GM23248 (cell line): ENCODE results near the gene IL10RB. TPM values are rescaled to one million over a fixed set of nuclear protein-coding genes. Genes with fewer than 3 reads are reported as not detected.
A peak's percentile ranks its signal among the peaks of the same experiment; 100 is the strongest.

Source experiments
- DNase-seq: peaks from one replicate; pipeline ENCODE4 v3.0.0-alpha.2; 2015
- H2AFZ ChIP-seq: fragments of 200-600 bp; sonication (generic); 2 replicates; pipeline ENCODE4 v1.6.1; 2016; ENCODE audit warnings: antibody characterized with exemption
- H3F3A ChIP-seq: fragments of 200-600 bp; sonication (generic); 2 replicates; pipeline ENCODE4 v1.6.1; 2016; ENCODE audit warnings: mild to moderate bottlenecking, antibody characterized with exemption, mixed run types; ENCODE audit not compliant: insufficient read depth
- H3K27ac ChIP-seq: fragments of 200-600 bp; sonication (generic); 2 replicates; pipeline ENCODE4 v1.5.1; 2016; ENCODE audit warnings: mild to moderate bottlenecking
- H3K27me3 ChIP-seq: fragments of 200-600 bp; sonication (generic); replicated peaks from 2 replicates; pipeline ENCODE4 v1.6.1; 2016; ENCODE audit warnings: mild to moderate bottlenecking; ENCODE audit not compliant: insufficient read depth
- H3K36me3 ChIP-seq: fragments of 200-600 bp; sonication (generic); 2 replicates; pipeline ENCODE4 v1.6.1; 2016; ENCODE audit warnings: low read depth, mild to moderate bottlenecking
- H3K4me1 ChIP-seq: fragments of 200-600 bp; sonication (generic); 2 replicates; pipeline ENCODE4 v1.6.1; 2016; ENCODE audit warnings: mild to moderate bottlenecking; ENCODE audit not compliant: insufficient read depth
- H3K4me2 ChIP-seq: fragments of 200-600 bp; sonication (generic); one replicate; pipeline ENCODE4 v1.6.1; 2016; ENCODE audit warnings: mild to moderate bottlenecking; ENCODE audit not compliant: unreplicated experiment
- H3K4me3 ChIP-seq: fragments of 200-600 bp; sonication (generic); 2 replicates; pipeline ENCODE4 v1.5.1; 2016; ENCODE audit warnings: mild to moderate bottlenecking
- H3K79me2 ChIP-seq: fragments of 200-600 bp; sonication (generic); 2 replicates; pipeline ENCODE4 v1.6.1; 2016; ENCODE audit warnings: mild to moderate bottlenecking; ENCODE audit not compliant: insufficient read depth
- H3K9ac ChIP-seq: fragments of 200-600 bp; sonication (generic); 2 replicates; pipeline ENCODE4 v1.6.1; 2016; ENCODE audit warnings: mild to moderate bottlenecking
- H3K9me2 ChIP-seq: fragments of 200-600 bp; sonication (generic); 2 replicates; pipeline ENCODE4 v1.6.1; 2016; ENCODE audit warnings: mixed run types, mild to moderate bottlenecking, moderate library complexity; ENCODE audit not compliant: insufficient read depth
- H3K9me3 ChIP-seq: fragments of 200-600 bp; sonication (generic); one replicate; pipeline ENCODE4 v1.6.1; 2017; ENCODE audit warnings: low read depth
- H4K20me1 ChIP-seq: fragments of 200-600 bp; sonication (generic); 2 replicates; pipeline ENCODE4 v1.6.0; 2016; ENCODE audit not compliant: insufficient read depth
- EZH2 ChIP-seq: fragments of 200-600 bp; sonication (generic); IDR thresholded peaks from 2 replicates; pipeline ENCODE4 v1.6.1; 2018; ENCODE audit warnings: antibody characterized with exemption, mild to moderate bottlenecking; ENCODE audit not compliant: insufficient read depth, poor library complexity, severe bottlenecking
- EZH2phosphoT487 ChIP-seq: fragments of 200-600 bp; sonication (generic); IDR thresholded peaks from 2 replicates; pipeline ENCODE4 v1.6.1; 2018; ENCODE audit warnings: antibody characterized with exemption, moderate library complexity, mild to moderate bottlenecking, low read depth; ENCODE audit not compliant: insufficient read depth
- WGBS, 2 experiments: methylation state at CpG; one replicate each; pipeline ENCODE4 v1.1.6; 2015 to 2017; ENCODE audit warnings: low lambda C conversion rate in 2 of 2, low coverage in 1 of 2; ENCODE audit errors: missing lambda C conversion rate in 2 of 2; 5-methylcytosine and 5-hydroxymethylcytosine counted together
- in situ Hi-C: fragments of 300-500 bp; cut with MboI; formaldehyde crosslinking; loops from 2 replicates; pipeline ENCODE4 v1.15.0; 2020
- polyA plus RNA-seq: library from polyadenylated mRNA; unstranded; fragments of >200 nt; fragmentation: Nextera tagmentation; extraction: Ambion mirVana; gene quantifications from 2 replicates; pipeline ENCODE4 v1.2.1, GENCODE V29; 2016
- total RNA-seq: library from RNA; depleted of rRNA; stranded (reverse); fragments of >200 nt; shearing (Covaris generic); gene quantifications from 2 replicates; pipeline ENCODE4 v1.2.3, GENCODE V29; 2014

Gene IL10RB
- total and polyA plus RNA-seq, 2 experiments from 2014 or later = 49.3 to 52.4 TPM

DNA sequence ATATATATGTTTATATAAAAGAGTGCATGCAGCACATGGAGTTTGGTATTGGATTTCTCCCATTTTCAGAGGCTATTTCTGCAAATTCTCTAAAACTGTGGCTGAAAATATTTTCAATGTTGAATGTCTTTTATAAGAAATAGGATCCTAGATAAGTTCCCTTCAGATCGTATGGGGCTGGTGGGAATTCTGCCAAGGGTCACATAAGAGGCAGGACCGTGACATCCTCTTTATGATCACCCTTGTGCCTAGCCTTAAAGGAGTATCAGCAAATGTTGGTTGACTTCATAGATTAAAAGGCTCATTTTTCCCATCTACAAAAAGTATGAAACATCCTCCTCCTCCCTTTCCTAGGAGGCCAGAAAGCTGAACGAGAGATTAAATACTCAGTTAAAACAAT, 37.7 kb upstream of the IL10RB start:
- Histone ChIP-seq H3K4me2 (no peak overlapping the region), H3K4me1 (peaks cover 5% of the 10 kb centered on the region; the same call in 1 of the 2 replicates), H3K79me2 (peaks cover 35% of the 10 kb centered on the region), H3K27me3 (no peaks in the 10 kb centered on the region), H3K9me3 (no peaks in the 10 kb centered on the region), H2AFZ (no peak overlapping the region), H4K20me1 (no peaks in the 10 kb centered on the region), H3K36me3 (no peaks in the 10 kb centered on the region), H3K9ac (no peak overlapping the region), H3K27ac (no peak overlapping the region), H3K9me2 (no peaks in the 10 kb centered on the region), H3K4me3 (no peak overlapping the region), H3F3A (0 out of 2 replicates have a peak, but pooled peaks cover 4% of the 10 kb centered on the region)
- TF ChIP-seq EZH2 = no peak
- TF ChIP-seq EZH2phosphoT487 = no peak
- in situ Hi-C loops = no loop called here
- 48 to 52% methylated on average over 3 of the region's 3 CpGs for WGBS, 2 experiments
- no peak for DNase-seq

DNA sequence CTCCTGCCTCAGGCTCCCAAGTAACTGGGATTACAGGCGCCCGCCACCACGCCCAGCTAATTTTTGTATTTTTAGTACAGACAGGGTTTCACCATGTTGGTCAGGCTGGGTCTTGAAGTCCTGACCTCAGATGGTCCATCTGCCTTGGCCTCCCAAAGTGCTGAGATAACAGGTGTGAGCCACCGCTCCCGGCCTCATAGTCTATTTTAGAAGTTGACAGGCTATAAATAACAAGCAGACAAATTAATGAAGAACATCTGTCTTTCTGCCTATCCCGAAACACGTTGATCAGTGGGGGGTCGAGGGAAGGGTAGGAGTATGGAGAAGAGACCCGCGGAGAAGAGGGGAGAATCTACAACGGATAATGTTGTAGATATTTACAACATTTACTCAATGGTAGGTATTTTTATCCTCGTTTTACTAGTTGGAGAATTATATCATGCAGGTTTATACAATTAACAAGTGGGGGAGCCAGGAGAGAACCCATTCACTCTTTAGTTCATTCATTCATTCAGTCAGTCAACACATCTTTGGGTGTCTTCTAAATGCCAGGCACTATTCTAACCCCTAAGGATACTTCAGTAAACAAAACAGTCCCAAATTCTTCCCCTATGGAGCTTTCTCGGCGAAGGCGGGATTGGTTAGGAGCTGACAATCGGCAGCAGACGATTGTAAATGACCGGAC, 36.9 kb upstream of the IL10RB start:
- no peak for DNase-seq
- Histone ChIP-seq H4K20me1 (no peaks in the 10 kb centered on the region), H3K4me1 (peaks cover 5% of the 10 kb centered on the region; the same call in 1 of the 2 replicates), H3K27ac (no peak overlapping the region), H3K36me3 (no peaks in the 10 kb centered on the region), H3K4me2 (peak overlapping the region; percentile 66), H3K9ac (peak overlapping the region; percentile 97), H3K4me3 (peak overlapping the region; percentile 93), H3K9me2 (no peaks in the 10 kb centered on the region), H3F3A (0 out of 2 replicates have a peak, but pooled peaks cover 4% of the 10 kb centered on the region), H2AFZ (peak overlapping the region; percentile 96), H3K79me2 (peaks cover 37% of the 10 kb centered on the region), H3K27me3 (no peaks in the 10 kb centered on the region), H3K9me3 (no peaks in the 10 kb centered on the region)
- in situ Hi-C loops = no loop called here
- TF ChIP-seq EZH2phosphoT487 = no peak
- TF ChIP-seq EZH2 = no peak
- WGBS, 2 experiments = 27 to 29% methylated on average over 18 of the region's 18 CpGs

DNA sequence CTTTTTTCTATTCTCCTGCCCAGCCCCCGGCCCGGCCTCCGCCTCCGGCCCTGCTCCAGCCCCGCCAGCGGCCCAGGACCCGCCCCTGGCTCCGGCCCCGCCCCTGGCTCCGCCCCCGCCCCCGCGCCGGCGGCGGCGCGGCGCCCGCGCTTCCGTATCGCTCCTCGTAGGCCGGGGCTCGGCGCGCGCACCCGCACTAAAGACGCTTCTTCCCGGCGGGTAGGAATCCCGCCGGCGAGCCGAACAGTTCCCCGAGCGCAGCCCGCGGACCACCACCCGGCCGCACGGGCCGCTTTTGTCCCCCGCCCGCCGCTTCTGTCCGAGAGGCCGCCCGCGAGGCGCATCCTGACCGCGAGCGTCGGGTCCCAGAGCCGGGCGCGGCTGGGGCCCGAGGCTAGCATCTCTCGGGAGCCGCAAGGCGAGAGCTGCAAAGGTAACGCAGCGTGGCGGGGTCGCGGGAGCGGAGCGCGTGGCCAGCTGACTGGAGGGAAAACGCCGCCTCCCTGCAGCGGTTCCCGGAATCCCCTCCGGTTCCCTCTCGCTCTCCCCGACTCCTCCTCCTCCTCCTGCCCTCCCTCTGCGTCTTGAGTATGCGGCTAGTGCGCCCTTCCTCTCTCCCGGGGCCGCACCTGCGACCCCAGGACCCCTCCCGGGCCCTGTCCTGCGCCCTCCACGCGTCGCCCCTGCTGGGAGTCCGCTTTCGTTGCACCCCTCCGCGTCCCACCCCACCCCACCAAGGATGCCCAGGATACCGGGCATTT, 36.2 kb upstream of the IL10RB start, which contains the start of gene IFNAR2:
Gene IFNAR2 (plus strand): TSS at position 155 of the 761 bp plus-strand sequence. CDS start 11,985 bp downstream, outside the sequence.
- Histone ChIP-seq H3K4me3 (peak within 1 kb of the TSS; percentile 93), H3K9me3 (no peaks in the 10 kb centered on the region), H3K27me3 (no peaks in the 10 kb centered on the region), H4K20me1 (no peaks in the 10 kb centered on the region), H3K27ac (peak within 1 kb of the TSS; percentile 88), H3K4me2 (peak within 1 kb of the TSS; percentile 92), H3K79me2 (peaks cover 44% of the 10 kb centered on the region), H3F3A (0 out of 2 replicates have a peak, but pooled peaks cover 4% of the 10 kb centered on the region), H3K9me2 (no peaks in the 10 kb centered on the region), H2AFZ (peak within 1 kb of the TSS; percentile 96), H3K36me3 (no peaks in the 10 kb centered on the region), H3K4me1 (peaks cover 5% of the 10 kb centered on the region; the same call in 1 of the 2 replicates), H3K9ac (peak within 1 kb of the TSS; percentile 97)
- DNase-seq = peak; percentile 83
- in situ Hi-C loops = no loop called here
- 1 to 2% methylated on average over 52 to 59 of the region's 95 CpGs for WGBS, 2 experiments
- TF ChIP-seq EZH2phosphoT487 (no peak), EZH2 (no peak)

DNA sequence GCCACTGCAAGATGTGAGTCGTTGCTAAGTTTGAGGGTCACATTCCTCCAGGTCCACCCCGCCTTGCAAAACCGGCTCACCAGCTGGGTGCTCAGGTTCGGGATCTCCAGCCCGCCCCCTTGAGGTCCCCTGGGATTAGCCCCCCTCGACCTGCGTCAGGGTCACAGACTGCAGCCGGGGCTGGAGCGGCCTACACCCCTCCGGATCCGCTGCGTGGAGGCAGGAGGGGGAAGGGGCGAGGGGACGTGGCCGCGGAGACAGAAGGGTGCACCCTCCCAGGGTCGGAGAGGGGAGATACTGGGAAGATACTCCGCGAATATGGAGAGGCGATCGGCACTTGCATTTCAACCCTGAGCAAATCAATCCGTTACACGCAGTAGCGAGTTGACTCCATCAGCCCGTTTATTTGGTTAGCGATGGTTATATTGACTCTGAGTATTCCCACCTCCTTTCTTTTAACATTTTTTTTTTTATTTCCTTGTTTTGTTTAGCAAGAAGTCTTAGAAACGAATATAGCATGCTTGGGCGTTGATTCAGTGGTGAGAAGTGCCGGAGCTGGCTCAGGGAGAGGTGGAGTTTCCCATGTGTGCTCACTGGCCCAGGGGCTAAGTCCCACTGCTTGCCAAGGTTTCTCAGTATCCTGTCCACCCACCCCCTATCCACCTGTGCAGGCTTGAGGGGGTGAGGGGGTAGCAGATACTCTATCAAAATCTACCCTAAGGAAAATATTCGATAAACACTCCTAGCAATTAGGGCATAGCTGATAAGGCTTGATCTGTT, 35.4 kb upstream of the IL10RB start:
- Histone ChIP-seq H2AFZ (peak overlapping the region; percentile 96), H3K79me2 (peaks cover 50% of the 10 kb centered on the region), H3F3A (0 out of 2 replicates have a peak, but pooled peaks cover 4% of the 10 kb centered on the region), H3K36me3 (no peaks in the 10 kb centered on the region), H3K9ac (peak overlapping the region; percentile 97), H3K4me1 (peaks cover 5% of the 10 kb centered on the region; the same call in 1 of the 2 replicates), H4K20me1 (no peaks in the 10 kb centered on the region), H3K27me3 (no peaks in the 10 kb centered on the region), H3K4me3 (peak overlapping the region; percentile 93), H3K27ac (peak overlapping the region; percentile 88), H3K9me3 (no peaks in the 10 kb centered on the region), H3K4me2 (peak overlapping the region; percentile 92), H3K9me2 (no peaks in the 10 kb centered on the region)
- WGBS, 2 experiments = 4 to 5% methylated on average over 27 of the region's 30 CpGs
- in situ Hi-C loops = no loop called here
- peak; percentile 84 for DNase-seq
- TF ChIP-seq EZH2phosphoT487 (no peak), EZH2 (no peak)
